ENCODE measurements around the gene EIPR1. TPM values are rescaled to one million over a fixed set of nuclear protein-coding genes. Genes with fewer than 3 reads are reported as not detected.
A peak's percentile ranks its signal among the peaks of the same experiment; 100 is the strongest.
"Not testable (repeated sequence)": the region's sequence is repeated elsewhere in the genome, so short reads cannot be mapped to it uniquely, and the experiment has no call there.

Gene EIPR1
- total RNA-seq, 1 donor from 2014 or later: 23.2 TPM

DNA sequence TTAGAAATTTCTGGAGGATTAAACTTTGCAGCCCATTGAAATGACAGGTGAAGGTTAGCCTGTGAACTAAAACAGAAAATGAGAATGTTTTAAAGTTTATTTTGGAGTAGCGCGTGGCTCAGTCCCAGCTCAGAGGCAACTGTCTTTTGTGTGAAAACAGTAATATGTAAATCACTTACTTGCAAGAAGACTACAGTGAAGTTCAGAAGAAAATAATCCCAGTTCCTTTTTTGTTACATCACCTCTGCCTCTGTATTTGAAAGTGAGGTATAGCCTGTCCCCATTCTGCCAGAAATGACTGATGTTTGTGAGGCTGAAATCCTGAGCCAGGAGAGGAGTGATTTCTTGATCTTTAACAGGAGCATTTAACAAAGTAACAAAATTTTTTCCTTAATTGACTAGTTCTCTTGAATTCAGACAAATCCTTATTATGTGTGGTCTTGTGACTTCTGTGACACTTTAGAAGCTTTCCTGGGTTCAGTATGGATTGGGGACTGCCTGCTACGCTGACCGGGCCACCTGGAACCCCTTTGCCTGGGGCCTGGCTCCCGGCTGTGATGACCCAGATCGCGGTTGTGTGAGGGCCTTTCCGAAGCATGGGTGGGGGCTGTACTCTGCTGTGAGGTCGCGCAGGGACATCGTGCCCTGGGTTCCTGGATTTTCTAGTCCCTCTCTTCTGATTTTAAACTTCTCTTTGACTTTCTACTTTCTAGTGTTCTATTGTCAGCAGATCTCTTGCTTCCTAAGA lies 26.1 kb upstream of the EIPR1 start:
- no peak for DNase-seq (ENCODE audit: low spot score)

DNA sequence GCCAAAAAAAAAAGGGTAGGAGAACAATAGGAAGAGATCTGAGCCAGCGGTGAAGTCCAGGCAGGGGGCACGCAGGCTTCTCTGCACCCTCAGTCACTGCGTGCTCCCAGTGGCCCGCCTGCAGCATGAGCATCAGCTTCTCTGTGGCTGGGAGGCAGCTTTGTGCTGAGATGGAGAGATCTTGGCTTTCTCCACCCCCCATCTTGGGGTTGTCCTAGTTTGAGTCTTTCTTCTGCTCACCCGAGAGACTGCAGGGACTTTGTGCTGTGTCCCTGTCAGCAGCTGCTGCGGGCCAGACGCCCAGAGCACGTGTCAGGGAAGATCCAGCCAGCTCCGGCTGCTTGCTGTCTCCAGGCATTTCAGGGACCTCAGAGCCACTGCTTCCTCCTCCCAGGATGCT lies 22.2 kb upstream of the EIPR1 start:
- peak; percentile 40 for DNase-seq (ENCODE audit: low spot score)

DNA sequence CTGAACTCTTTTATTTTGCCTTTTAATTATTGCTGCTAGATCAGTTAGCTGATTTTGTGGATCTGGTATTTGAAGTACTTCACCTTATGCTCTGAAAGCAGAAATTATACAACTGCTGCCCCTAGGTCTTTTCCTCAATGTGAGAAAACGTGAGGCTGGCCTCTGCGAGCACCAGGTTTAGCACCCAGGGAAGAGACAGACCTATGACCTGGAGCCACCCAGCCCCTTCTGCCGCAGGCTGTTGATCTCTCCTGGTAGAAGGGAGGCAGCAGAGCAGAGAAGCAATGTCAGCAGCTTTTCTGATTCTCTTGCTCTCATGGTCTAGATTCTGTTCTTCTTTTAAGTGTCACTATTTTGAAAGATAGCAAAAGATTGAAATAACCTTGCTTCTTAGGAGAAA lies 21.8 kb upstream of the EIPR1 start:
- no peak for DNase-seq (ENCODE audit: low spot score)

DNA sequence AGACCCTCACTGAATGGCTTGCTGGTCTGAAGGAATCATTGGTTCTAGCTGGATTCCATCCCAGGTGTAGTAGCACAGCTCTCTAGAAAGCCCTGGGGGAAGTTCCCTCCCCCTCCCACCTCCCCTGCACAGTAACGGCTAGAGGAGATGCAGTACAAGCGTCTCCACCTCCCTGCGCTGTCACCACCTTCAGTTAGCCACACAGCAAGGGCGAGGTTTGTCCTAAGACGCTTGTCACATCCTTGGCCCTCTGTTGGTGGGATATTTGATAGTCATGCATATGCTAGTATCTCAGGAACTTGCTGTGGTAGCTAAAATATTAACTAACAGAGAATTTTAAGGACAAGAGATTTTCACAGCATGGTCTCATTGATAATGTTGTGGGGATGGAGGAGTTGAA lies 21.2 kb upstream of the EIPR1 start:
- no peak for DNase-seq (ENCODE audit: low spot score)

DNA sequence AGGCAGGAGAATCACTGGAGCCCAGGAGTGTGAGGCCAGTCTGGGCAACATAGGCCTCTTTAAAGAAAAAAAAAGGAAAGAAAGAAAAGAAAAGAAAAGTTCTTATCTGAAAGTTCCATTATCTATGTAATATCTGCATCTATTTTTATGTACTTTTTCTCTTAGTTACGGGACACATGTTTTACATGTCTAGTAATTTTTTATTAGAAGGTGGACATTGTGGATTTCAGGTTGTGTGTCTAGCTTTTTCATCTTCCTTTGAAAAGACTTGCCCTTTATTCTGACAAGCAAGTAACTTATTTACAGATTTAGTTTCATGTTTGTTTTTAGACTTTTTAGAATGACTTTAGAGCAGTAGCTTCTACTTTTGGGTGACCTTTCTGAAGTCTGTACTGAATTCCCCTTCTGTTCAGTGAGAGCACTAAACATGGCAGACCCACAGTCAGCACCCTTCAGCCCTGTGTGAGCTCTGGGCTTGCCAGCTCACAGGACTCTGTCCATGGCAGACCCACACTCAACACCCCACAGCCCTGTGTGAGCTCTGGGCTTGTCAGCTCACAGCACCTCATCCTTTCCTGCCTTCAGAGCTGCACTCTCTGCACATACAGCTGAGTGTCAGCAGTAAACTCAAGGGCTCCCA lies 19.4 kb upstream of the EIPR1 start:
- DNase-seq (ENCODE audit: low spot score): no peak

DNA sequence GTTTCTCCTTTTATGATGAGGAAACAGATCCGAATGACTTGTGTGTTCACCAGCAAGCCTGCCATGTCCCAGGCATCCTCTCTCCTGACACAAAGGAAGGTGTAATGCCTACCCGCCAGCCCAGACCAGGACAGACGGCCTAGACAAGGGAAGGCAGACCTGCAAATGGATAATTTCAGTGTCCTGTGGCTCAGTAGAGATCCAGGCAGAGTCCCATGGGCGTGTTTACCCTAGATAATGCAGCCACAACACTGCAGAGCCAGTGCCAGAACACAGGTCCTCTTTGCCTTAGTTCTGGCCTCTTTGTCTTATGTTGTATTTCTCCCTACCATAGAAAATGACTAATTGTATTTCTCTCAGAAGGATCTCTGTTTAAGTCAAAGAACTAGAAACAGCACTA lies 14.6 kb upstream of the EIPR1 start:
- no peak for DNase-seq (ENCODE audit: low spot score)

DNA sequence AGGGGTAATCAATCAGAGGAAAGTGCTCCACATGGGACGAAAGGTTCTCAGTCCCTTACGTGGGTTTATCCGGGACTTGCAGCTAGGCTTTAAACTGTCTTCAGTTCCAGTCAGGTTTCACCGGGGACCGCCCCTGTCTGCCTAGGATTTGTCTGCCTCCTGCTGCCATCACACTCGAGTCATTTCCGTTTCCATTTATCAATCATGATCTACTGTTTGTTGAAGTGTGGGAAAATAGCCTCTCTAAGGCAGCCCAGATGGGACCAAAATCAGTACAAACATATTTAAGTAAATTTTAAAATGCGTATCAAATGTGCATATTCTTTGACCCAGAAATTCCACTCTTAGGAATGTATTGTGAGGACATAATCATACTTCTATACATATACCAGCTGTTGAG lies 12.4 kb upstream of the EIPR1 start:
- DNase-seq (ENCODE audit: low spot score): no peak

DNA sequence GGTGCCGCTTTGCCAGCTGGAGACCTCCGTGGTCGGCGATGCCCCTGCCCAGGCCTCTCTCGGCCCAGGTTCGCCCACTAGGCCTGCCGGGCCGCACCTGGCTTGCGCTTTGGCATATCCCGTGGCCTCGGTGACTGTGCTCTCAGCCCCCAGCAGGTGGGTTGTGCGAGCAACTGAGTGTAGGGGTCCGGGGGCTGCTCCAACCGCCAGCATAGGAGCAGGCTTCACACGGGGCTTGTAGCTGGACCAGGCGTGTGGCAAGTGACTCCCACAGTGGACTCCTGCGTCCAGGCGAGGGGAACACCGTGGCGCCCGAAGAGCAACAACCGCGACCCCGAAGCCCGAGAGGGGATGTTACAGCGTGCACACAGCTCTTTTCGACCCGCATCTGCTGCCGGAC lies 11.6 kb upstream of the EIPR1 start:
- no peak for DNase-seq (ENCODE audit: low spot score)

DNA sequence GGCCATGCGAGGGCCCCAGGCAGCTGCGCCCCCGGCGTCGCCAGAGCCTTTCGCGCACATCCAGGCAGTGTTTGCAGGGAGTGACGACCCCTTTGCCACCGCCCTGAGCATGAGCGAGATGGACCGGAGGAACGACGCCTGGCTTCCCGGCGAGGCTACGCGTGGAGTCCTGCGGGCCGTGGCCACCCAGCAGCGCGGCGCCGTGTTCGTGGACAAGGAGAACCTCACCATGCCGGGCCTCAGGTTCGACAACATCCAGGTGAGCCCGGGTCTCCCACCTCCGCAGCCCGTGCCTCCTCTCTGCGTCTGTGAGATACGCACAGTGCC lies 10.8 kb upstream of the EIPR1 start:
- no peak for DNase-seq (ENCODE audit: low spot score)

DNA sequence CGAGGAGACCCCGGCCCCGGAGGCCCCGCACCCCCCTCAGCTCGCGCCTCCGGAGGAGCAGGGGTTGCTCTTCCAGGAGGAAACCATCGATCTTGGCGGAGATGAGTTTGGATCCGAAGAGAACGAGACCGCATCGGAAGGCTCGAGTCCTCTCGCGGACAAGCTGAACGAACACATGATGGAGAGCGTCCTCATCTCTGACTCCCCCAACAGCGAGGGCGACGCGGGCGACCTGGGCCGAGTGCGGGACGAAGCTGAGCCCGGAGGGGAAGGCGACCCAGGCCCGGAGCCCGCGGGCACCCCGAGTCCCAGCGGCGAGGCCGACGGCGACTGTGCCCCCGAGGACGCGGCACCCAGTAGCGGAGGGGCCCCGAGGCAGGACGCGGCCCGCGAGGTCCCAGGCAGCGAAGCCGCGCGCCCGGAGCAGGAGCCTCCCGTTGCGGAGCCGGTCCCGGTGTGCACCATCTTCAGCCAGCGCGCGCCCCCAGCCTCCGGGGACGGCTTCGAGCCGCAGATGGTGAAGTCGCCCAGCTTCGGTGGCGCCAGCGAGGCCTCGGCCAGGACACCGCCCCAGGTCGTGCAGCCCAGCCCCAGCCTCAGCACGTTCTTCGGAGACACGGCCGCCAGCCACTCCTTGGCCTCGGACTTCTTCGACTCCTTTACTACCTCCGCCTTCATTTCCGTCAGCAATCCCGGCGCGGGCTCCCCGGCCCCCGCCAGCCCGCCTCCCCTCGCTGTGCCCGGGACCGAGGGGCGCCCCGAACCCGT lies 10.2 kb upstream of the EIPR1 start:
- DNase-seq (ENCODE audit: low spot score): no peak

DNA sequence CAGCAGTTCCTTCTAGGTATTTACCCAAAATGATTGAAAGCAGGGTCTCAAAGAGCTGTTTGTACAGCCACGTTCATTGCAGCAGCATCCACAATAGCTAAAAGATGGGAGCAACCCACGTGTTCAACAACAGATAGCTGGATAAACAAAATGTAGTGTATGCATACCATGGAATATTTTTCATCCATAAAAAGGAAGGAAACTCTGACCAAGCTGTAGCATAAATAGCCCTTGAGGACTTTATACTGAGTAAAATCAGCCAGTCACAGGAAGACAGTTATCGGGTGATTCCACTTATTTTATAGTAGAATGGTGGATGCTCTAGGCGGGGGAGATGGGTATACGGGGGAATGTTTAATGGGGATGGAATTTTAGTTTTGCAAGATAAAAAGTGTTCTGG lies 9.4 kb upstream of the EIPR1 start:
- DNase-seq (ENCODE audit: low spot score): no peak

DNA sequence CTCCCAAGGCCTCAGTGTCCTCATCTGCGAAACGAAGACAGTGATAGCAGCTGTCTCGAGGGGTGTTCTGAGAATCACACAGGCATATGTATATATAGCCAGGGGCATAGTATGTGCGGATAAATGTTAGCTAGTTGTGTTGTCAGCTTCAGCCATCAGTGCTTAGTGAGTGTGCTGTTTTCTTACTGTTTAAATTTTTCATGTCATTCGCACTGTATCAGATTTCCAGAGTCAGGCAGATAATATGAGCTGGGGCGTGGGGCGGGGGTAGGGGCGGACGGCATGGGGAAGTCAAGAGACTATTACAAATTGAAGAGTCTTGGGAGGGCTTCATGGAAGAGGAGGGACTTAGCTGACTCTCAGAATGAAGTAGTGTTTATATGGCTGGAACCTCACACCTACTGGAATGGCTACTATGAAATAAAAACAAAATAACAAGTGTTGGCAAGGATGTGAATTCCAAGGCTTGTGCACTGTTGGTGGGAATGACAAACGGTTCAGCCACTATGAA lies 8.9 kb upstream of the EIPR1 start:
- no peak for DNase-seq (ENCODE audit: low spot score)

DNA sequence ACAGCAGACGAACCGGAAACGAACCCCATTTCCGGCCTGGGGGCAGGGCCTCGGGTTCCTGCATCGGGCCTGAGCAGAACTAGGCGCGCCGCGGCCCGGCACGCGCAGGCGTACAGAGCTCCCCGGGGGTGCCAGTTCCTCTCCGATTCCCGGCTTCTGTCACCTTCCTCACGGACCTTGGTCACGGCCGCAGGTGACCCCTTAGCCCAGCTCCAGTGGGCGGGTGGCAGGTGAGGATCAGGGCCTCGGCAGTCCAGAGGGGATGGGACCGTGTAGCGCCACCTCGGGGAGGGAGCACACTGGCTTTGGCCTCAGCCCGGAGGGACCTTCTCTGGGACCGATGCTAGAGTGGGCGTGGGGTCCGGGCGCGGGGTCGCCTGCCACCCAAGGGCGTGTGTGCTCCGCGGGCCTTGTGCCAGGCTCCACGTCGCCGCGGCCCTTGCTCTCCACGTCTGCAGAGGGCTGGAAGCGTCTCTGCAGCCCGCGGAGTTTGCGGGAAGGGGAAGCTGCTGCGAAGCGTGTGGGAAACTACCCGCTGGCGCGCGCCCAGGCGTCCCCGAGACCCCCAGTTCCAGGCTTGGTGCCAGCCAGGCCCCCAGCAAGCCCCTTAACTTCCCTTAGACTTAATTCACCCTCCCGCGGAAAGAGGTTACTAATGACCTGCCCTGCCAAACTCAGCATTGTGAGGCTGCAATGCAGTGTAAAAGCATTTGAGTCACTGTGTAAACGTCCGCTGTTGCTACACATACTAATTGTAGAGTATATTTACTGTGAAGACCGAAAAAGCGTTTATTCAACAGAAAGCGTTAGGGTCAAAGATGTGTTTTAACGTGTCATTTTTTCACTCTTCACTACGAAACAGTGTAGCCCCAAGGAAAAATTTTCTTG lies 2.3 kb upstream of the EIPR1 start, which contains the start of gene TRAPPC12:
Gene TRAPPC12 (plus strand): TSS at position 48 of the 888 bp plus-strand sequence. CDS start 7,930 bp downstream, outside the sequence.
- DNase-seq (ENCODE audit: low spot score): peak; percentile 91

DNA sequence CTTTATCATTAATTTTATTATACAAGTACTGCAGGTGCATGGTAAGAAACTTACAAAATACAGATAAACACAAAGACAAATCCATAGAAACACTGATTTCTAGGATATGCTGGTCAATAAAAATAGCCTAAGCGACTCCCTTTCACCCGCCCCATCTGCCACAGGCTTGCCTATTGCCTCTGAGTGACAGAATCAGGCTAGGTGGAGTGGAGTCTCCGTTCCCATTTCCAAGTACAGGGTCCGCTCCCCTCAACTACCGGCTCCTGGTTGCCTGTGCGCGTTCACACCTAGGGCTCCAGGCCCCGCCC lies 1.7 kb upstream of the EIPR1 start:
- no peak for DNase-seq (ENCODE audit: low spot score)

DNA sequence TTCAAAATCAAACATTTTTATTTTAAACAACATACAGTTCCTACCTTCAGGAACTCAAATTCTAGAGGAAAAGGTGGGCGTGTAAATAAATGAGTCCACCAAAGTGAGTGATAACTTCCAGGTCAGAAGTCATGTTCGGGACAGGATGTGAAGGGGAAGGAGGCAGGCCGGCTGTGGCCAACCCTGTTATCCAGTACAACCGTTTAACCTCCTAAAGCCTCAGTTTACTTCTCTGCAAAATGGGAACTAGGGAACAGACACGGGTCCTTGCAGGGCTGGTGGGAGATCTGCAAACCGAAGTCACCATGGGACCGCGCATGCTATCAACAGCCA lies 373 bp downstream of the EIPR1 start:
- DNase-seq (ENCODE audit: low spot score): no peak

DNA sequence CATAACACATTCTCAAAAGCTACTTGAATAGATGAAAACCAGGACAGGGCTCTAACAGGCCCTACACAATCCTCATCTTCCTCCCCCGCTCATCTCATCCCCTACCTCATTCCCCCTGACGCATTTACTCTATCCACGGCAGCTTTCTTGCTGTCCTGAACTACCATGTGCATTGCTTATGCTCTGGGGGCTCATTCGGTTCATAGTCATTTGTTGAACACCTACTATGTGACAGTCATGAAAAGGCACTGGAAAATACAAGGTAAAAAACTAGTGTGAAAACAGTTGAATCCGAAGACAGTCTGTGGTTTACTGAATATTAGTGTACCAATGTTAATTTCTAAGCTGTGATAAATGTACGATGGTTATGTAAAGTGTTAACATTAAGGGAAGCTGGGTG lies 797 bp downstream of the EIPR1 start:
- DNase-seq (ENCODE audit: low spot score): no peak

DNA sequence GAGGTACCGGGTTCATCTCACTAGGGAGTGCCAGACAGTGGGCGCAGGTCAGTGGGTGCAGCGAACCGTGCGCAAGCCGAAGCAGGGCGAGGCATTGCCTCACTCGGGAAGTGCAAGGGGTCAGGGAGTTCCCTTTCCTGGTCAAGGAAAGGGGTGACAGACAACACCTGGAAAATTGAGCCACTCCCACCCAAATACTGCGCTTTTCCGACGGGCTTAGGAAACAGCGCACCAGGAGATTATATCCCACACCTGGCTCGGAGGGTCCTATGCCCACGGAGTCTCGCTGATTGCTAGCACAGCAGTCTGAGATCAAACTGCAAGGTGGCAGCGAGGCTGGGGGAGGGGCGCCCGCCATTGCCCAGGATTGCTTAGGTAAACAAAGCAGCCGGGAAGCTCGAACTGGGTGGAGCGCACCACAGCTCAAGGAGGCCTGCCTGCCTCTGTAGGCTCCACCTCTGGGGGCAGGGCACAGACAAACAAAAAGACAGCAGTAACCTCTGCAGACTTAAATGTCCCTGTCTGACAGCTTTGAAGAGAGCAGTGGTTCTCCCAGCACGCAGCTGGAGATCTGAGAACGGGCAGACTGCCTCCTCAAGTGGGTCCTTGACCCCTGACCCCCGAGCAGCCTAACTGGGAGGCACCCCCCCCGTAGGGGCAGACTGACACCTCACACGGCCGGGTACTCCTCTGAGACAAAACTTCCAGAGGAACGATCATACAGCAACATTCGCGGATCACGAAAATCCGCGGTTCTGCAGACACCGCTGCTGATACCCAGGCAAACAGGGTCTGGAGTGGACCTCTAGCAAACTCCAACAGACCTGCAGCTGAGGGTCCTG lies 8.1 kb downstream of the EIPR1 start:
- DNase-seq (ENCODE audit: low spot score): not testable (repeated sequence)

DNA sequence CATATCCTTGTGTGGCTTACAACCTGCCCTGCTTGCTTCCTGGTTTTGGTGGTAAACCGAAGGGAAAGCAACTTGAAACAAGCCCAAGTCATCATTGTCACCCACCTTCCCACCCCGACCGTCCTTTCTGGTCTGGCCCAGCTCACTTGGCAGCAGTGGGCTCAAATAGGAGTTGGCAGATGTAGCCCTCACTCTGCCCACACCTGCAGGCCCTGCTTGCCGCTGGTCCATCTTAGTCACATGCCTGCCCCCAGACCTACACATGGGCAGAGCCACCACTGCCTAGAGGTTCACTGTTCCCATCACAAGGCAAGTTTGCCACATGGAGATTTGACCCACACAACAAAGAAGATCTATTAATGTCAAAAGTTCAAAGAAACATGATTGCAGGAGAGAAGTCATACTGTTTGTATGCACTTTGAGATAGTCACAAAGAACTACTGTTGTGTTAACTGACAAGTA lies 9.3 kb downstream of the EIPR1 start:
- DNase-seq (ENCODE audit: low spot score): no peak

DNA sequence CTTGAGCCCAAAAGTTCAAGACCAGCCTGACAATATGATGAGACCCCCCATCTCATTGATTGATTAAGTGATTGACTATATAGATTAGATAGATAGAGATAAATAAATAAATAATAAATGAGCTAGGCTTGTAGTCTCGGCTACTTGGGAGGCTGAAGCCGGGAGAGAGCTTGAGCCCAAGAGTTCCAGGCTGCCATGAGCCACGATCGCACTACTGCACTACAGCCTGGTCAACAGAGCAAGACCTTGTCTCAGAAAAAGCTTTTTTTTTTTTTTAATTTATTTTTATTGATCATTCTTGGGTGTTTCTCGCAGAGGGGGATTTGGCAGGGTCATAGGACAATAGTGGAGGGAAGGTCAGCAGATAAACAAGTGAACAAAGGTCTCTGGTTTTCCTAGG lies 12.4 kb downstream of the EIPR1 start:
- no peak for DNase-seq (ENCODE audit: low spot score)

DNA sequence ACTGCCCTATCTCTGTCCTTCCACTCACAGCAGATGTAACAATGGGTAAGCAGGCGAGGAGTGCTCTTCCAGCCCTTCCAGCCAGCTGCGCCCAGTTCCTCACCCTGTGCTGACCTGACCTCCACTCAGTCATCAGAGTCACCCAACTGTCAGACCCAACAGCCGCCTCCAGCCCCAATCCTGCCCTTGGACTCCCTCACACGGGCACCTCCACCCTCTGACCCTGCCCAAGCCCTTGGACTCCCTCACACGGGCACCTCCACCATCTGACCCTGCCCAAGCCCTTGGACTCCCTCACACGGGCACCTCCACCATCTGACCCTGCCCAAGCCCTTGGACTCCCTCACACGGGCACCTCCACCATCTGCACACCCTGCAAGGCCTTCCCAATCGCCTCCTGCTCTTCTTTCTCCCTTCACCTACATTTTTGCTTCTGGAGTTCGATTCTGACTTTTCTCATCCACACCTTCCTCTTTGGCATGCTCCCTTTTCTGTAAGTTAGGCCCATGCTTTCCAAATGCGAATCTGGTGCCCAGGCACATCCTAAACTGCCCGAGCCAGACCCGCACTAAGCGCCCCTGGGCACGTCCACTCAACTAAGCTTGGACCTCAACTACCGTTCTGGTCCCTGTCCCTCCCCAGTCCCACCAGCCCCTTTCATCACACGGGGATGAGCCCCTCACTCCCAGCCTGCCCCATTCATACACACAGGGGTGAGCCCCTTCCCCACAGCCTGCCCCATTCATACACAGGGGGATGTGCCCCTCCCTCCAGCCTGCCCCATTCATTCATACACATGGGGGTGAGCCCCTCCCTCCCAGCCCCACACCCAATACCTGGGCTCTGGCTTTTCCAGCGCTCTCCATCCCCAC lies 15.9 kb downstream of the EIPR1 start:
- no peak for DNase-seq (ENCODE audit: low spot score)
